Measurements from ENCODE around the gene AP5Z1.
A peak's percentile ranks its signal among the peaks of the same experiment; 100 is the strongest.

AP5Z1 gene

GRCh38 chr7:4765776-4766490, 9.5 kb upstream of the AP5Z1 start:
- Histone ChIP-seq H3K9me2 (ENCODE audit: low read depth, low read length) (no peaks in the 10 kb centered on the region), H3K27me3 (ENCODE audit: insufficient read depth, low read length) (no peaks in the 10 kb centered on the region), H3K79me2 (ENCODE audit: insufficient read depth, low read length) (no peaks in the 10 kb centered on the region), H3K9me3 (ENCODE audit: low read length) (no peaks in the 10 kb centered on the region), H2AFZ (ENCODE audit: low read length) (no peak overlapping the region), H4K20me1 (ENCODE audit: insufficient read depth, low read length) (no peaks in the 10 kb centered on the region), H3K36me3 (ENCODE audit: insufficient read depth, low read length) (peaks cover 30% of the 10 kb centered on the region), H3K4me2 (ENCODE audit: low read length) (no peak overlapping the region), H3K4me1 (ENCODE audit: insufficient read depth, low read length, severe bottlenecking) (no peaks in the 10 kb centered on the region), H3F3A (ENCODE audit: insufficient read depth, low read length) (no peaks in the 10 kb centered on the region), H3K27ac (ENCODE audit: low read depth, low read length, poor library complexity, severe bottlenecking) (no peak overlapping the region), H3K4me3 (ENCODE audit: low read depth, low read length, poor library complexity, severe bottlenecking) (no peak overlapping the region), H3K9ac (ENCODE audit: low read length) (no peak overlapping the region)
- no peak for TF ChIP-seq EZH2 (IDR thresholded peaks at IDR 0.05; ENCODE audit: borderline replicate concordance, low read length)
- TF ChIP-seq, protein P1, sequence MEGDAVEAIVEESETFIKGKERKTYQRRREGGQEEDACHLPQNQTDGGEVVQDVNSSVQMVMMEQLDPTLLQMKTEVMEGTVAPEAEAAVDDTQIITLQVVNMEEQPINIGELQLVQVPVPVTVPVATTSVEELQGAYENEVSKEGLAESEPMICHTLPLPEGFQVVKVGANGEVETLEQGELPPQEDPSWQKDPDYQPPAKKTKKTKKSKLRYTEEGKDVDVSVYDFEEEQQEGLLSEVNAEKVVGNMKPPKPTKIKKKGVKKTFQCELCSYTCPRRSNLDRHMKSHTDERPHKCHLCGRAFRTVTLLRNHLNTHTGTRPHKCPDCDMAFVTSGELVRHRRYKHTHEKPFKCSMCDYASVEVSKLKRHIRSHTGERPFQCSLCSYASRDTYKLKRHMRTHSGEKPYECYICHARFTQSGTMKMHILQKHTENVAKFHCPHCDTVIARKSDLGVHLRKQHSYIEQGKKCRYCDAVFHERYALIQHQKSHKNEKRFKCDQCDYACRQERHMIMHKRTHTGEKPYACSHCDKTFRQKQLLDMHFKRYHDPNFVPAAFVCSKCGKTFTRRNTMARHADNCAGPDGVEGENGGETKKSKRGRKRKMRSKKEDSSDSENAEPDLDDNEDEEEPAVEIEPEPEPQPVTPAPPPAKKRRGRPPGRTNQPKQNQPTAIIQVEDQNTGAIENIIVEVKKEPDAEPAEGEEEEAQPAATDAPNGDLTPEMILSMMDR (IDR thresholded peaks at IDR 0.05; ENCODE audit: low read length): 0 out of 2 replicates have a peak, but pooled peaks have one; percentile 9

DNA sequence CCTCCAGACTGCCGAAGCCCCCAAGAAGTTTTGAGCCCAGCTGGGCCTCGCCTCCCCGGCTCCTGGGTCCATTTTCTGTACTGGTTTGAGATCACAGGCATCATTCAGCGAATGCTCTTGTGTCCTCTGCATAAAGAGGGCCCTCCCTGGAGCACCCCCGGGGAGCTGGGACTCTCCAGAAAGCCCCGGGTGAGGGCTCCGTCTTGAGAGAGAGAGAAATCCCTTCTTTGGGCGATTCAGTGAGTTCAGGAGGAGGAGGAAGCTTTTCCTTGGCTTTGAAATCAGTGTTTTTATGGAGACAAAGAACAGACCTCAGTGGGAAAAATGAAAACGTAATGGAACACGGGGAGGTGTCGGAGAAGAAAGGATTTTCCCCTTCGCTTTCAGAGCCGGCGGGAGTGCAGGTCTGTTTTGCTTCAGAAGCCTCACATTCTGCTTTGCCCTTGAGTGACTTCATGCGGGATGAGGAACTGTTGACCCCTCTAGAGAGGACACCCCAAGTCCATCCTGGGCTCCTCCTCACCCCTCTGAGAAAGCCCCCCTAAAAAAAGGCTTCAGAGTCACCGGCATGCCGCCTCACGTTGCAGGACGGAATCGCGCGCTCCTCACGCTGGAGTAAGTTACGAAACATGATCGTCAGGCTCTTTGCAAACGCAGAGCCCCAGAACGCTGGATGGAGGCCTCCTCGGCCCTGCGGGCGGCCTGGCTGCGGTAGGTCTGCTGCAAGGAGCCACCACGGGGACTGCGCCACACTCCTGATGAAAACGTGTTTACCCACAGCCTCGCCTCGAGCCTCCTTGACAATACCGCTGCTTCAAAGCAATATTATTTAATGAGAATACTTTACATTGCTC, 8.5 kb upstream of the AP5Z1 start:
- Histone ChIP-seq H3K4me1 (ENCODE audit: insufficient read depth, low read length, severe bottlenecking) (no peaks in the 10 kb centered on the region), H3K27ac (ENCODE audit: low read depth, low read length, poor library complexity, severe bottlenecking) (no peak overlapping the region), H3K27me3 (ENCODE audit: insufficient read depth, low read length) (no peaks in the 10 kb centered on the region), H3K79me2 (ENCODE audit: insufficient read depth, low read length) (no peaks in the 10 kb centered on the region), H3K9ac (ENCODE audit: low read length) (no peak overlapping the region), H3F3A (ENCODE audit: insufficient read depth, low read length) (no peaks in the 10 kb centered on the region), H3K9me2 (ENCODE audit: low read depth, low read length) (no peaks in the 10 kb centered on the region), H3K4me3 (ENCODE audit: low read depth, low read length, poor library complexity, severe bottlenecking) (no peak overlapping the region), H3K9me3 (ENCODE audit: low read length) (no peaks in the 10 kb centered on the region), H3K36me3 (ENCODE audit: insufficient read depth, low read length) (peaks cover 22% of the 10 kb centered on the region), H3K4me2 (ENCODE audit: low read length) (no peak overlapping the region), H2AFZ (ENCODE audit: low read length) (no peak overlapping the region), H4K20me1 (ENCODE audit: insufficient read depth, low read length) (no peaks in the 10 kb centered on the region)
- TF ChIP-seq, protein P1 (IDR thresholded peaks at IDR 0.05; ENCODE audit: low read length): no peak
- no peak for TF ChIP-seq EZH2 (IDR thresholded peaks at IDR 0.05; ENCODE audit: borderline replicate concordance, low read length)

DNA sequence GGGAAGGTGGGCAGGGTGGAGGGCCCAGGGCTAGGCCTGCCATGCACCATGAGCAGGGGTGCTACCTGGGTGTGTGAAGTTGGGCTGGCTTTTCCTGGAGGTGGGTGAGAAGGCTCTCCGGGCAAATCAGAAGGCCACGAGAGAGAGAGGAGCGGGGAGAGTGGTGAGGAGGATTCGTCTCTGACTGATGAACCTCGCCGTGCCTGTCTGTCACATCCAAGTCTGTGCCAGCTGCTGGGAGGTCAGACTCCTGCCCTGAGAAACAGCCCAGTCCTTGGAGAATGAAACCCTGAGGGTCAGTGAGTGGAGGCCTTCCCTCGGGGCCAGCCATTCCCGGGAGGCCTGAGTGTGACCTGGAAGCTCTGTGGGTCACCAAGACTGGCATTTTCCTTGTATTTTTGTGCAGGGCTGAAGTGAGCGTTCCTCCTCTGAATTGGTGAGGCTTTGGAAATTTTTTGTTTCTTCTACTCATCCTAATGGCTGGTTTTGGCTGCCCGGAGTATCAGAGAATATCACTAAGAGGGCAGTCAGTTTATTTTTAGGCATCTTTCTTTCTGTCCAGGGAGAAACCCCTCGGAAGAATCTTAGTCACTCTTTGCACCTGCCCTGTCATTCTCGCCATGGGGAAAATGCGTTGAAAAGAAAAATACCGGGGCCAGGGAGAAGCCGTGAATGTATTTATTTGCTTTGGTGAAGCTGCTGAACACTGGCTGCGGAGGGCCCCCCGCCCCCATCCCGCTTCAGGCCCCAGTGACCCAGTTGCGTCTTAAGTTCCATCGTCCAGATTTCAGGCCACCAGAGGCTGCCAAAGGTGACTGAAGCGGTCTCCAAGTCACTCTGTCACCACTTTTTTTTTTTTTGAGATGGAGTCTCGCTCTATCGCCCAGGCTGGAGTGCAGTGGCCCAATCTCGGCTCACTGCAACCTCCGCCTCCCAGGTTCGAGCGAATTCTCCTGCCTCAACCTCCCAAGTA, 6.5 kb upstream of the AP5Z1 start:
- no peak overlapping the region for H2AFZ ChIP-seq (ENCODE audit: low read length)
- H3K4me3 ChIP-seq (ENCODE audit: low read depth, low read length, poor library complexity, severe bottlenecking): no peak overlapping the region
- no peak overlapping the region for H3K27ac ChIP-seq (ENCODE audit: low read depth, low read length, poor library complexity, severe bottlenecking)
- H3K36me3 ChIP-seq (ENCODE audit: insufficient read depth, low read length): peaks cover 2% of the 10 kb centered on the region; the same call in 1 of the 2 replicates
- H4K20me1 ChIP-seq (ENCODE audit: insufficient read depth, low read length): no peaks in the 10 kb centered on the region
- no peaks in the 10 kb centered on the region for H3K4me1 ChIP-seq (ENCODE audit: insufficient read depth, low read length, severe bottlenecking)
- H3K9me2 ChIP-seq (ENCODE audit: low read depth, low read length): no peaks in the 10 kb centered on the region
- H3K27me3 ChIP-seq (ENCODE audit: insufficient read depth, low read length): no peaks in the 10 kb centered on the region
- TF ChIP-seq, protein P1 (IDR thresholded peaks at IDR 0.05; ENCODE audit: low read length): no peak
- TF ChIP-seq EZH2 (IDR thresholded peaks at IDR 0.05; ENCODE audit: borderline replicate concordance, low read length): no peak
- H3F3A ChIP-seq (ENCODE audit: insufficient read depth, low read length): no peaks in the 10 kb centered on the region
- no peaks in the 10 kb centered on the region for H3K9me3 ChIP-seq (ENCODE audit: low read length)
- no peak overlapping the region for H3K9ac ChIP-seq (ENCODE audit: low read length)
- no peaks in the 10 kb centered on the region for H3K79me2 ChIP-seq (ENCODE audit: insufficient read depth, low read length)
- no peak overlapping the region for H3K4me2 ChIP-seq (ENCODE audit: low read length)

Data from OCI-LY1 (cell line).